Panc1 (cell line): ENCODE data around the gene JHY.

Source experiments
- CTCF ChIP-seq: fragments of 450-650 bp; IDR thresholded peaks from 2 replicates; pipeline ENCODE4 v1.5.1; 2017; ENCODE audit warnings: mild to moderate bottlenecking
- POLR2AphosphoS5 ChIP-seq: IDR thresholded peaks from 2 replicates; pipeline ENCODE4 v1.6.1; 2012; ENCODE audit warnings: mild to moderate bottlenecking, low read depth, low read length, moderate library complexity
- TCF7L2 ChIP-seq: IDR thresholded peaks from 2 replicates; pipeline ENCODE4 v1.6.1; 2011; ENCODE audit warnings: mild to moderate bottlenecking, low read depth, low read length, inconsistent platforms

GRCh38 chr11:122976734-122977469, 94.3 kb downstream of the JHY start:
- TF ChIP-seq CTCF, result no peak
- no peak for TF ChIP-seq TCF7L2
- TF ChIP-seq POLR2AphosphoS5, result no peak
